GM12865 (cell line): ENCODE measurements around the gene TBX10.

Experiments used
- DNase-seq: peaks from one replicate; pipeline ENCODE4 v3.0.0; 2010; ENCODE audit warnings: low read depth
- H3K4me3 ChIP-seq: 2 replicates; pipeline ENCODE4 v1.5.1; 2011; ENCODE audit warnings: mild to moderate bottlenecking, low read depth, low read length, control low read depth
- TF ChIP-seq, protein P1 (sequence below): IDR thresholded peaks from 2 replicates; pipeline ENCODE4 v1.5.1; 2011; ENCODE audit warnings: low read length, control low read depth, low read depth, inconsistent platforms; ENCODE audit not compliant: insufficient read depth; ENCODE audit errors: missing control alignments

Gene TBX10

GRCh38 chr11:67646535-67647336 is 7.2 kb upstream of the TBX10 start:
- TF ChIP-seq, protein P1, sequence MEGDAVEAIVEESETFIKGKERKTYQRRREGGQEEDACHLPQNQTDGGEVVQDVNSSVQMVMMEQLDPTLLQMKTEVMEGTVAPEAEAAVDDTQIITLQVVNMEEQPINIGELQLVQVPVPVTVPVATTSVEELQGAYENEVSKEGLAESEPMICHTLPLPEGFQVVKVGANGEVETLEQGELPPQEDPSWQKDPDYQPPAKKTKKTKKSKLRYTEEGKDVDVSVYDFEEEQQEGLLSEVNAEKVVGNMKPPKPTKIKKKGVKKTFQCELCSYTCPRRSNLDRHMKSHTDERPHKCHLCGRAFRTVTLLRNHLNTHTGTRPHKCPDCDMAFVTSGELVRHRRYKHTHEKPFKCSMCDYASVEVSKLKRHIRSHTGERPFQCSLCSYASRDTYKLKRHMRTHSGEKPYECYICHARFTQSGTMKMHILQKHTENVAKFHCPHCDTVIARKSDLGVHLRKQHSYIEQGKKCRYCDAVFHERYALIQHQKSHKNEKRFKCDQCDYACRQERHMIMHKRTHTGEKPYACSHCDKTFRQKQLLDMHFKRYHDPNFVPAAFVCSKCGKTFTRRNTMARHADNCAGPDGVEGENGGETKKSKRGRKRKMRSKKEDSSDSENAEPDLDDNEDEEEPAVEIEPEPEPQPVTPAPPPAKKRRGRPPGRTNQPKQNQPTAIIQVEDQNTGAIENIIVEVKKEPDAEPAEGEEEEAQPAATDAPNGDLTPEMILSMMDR, result no peak
- H3K4me3 ChIP-seq, result 0 out of 2 replicates have a peak overlapping the region, but pooled peaks have one; percentile 10
- peak; percentile 86 for DNase-seq

DNA sequence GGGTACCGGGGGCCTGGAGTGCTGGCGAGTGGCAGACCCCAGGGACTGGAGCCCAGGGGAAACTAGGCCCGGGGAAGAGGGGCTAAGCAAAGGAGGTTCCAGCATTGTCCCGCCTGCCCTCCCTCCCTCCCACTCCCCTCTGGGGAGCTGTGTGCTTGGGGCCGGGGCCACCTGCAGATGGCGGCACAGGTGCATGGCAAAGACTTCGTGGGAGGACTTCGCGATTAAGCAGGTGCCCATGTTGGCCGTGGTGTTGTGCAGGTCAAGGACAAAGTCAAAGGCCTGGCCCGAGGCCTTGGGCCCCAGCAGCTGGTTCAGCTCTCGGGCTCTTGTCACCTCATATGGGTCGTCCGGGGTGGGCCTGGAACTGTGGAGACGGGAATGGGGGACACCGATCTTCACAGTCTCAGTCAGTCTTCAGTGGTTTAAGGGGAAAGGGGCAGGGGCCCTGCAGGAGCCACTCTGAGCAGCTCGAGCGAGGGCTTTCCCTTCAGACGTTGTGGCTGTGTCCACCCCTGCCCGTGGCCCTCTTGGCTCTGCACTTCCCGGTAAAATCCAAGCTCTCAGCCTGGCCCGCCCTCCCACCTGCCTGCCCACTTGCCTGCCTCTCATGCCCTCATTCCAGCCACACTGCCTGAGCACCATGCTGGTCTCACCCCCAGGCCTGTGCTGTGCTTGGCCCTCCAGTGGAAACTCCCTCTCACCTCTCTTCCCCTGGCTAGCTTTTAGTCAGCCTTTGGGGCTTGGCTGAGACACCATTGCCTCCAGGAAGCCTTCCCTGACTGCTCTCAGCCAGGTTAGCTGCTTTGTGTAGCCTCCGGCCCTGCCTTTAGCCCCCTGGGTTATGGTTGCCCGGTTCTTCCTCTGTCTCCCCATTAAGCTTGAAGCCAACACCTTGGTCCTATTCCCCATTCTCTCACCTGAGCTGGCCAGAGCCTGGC is 6.2 kb upstream of the TBX10 start:
- TF ChIP-seq, protein P1, result peak; percentile 22
- peak; percentile 44 for DNase-seq
- H3K4me3 ChIP-seq, result no peak overlapping the region

DNA sequence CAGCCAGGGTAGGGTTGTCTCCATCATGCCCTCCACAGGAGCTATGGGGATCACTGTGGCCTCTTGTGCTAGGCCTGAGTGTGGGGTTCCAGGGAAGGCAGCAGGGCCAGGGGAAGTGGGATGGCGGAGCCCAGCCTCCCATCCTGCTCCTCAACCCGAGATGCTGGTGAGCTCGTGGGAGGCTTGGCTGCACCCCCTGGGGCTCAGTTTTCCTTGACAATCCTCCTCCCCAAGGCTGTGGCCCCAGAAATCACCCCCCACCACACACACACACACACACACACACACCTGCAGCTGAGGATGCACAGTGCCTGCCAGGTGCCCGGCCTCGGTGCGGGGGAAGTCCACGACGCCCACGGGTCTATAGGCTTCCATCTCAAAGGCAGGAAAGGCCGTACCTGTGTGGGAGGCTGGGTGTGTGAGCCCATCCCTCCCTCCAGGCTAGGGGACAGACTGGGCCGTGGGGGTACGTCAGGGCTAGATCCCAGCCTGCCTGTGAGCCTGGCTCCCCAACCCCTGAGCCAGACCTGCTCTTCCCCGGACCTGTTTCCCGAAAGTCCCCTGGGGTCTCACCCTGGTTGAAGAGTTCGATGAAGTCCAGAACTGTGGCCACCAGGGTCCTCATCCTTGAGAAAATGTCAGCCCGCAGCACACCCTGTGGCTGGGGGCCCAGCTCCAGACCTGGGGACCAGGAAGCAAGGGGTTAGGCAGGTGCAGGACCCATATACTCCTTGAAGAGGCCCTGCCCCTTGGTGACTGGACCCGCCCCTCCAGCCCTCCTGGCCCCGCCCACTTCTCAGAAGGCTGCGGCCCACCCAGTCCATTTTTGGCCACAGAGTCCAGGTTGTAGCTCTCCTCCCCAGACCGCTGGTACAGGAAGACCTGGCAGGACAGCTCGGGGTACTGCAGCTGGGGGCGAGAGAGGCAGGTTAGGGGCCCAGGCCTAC is 5.2 kb upstream of the TBX10 start:
- H3K4me3 ChIP-seq, result no peak overlapping the region
- DNase-seq, result no peak
- TF ChIP-seq, protein P1, result no peak

DNA sequence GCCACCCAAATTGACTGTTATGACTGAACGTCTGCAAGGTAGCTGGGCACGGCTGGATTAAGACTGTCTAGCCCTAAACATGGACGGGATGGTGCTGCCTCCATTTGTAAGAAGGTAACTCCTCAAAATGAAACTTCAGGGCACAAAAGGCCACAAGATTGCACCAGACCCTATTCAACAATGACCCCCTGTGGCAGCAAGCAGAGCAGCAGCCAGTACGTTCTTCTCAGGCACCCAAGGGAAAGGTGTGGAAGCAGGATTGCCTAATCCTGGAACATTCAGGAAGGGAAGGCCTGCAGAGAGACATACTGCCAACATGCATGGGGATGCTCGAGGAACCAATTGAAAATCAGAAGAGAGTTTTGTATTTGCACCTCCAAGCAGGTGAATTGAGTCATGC is 4.5 kb upstream of the TBX10 start:
- H3K4me3 ChIP-seq, result no peak overlapping the region
- TF ChIP-seq, protein P1, result peak; percentile 38
- no peak for DNase-seq

GRCh38 chr11:67642173-67643120 is 2.9 kb upstream of the TBX10 start:
- TF ChIP-seq, protein P1, result no peak
- no peak for DNase-seq
- H3K4me3 ChIP-seq, result no peak overlapping the region
